Endothelial cell of umbilical vein (primary cell): ENCODE data around the gene COX7C. TPM values are rescaled to one million over a fixed set of nuclear protein-coding genes. Genes with fewer than 3 reads are reported as not detected.

Experiments used
- BruUV-seq: library from RNA; stranded (reverse); fragments of 400-500 nt; replicated peaks from 2 replicates; lab custom pipeline; 2021; lab: Mats Ljungman, UMichigan
- CTCF ChIA-PET: fragments of 300-600, 350-600 bp; sonication (Branson Sonifier 250); formaldehyde crosslinking; loops from one replicate; lab custom pipeline; 2021; ENCODE audit warnings: antibody characterized with exemption, inconsistent platforms; lab: Charles Lee
- POLR2A ChIA-PET: fragments of 300-600, 350-600 bp; sonication (Branson Sonifier 250); formaldehyde crosslinking; loops from one replicate; lab custom pipeline; 2021; ENCODE audit warnings: antibody characterized with exemption, inconsistent platforms; lab: Charles Lee
- DNase-seq: peaks from one replicate; pipeline ENCODE4 v3.0.0-alpha.2; 2011; ENCODE audit warnings: low read depth, low spot score
- FAIRE-seq: peaks from 2 replicates; lab custom pipeline; 2011; peaks lifted over from hg19 to GRCh38; lab: Jason Lieb, UNC
- H2AFZ ChIP-seq: 2 replicates; pipeline ENCODE4 v1.6.0; 2012; ENCODE audit warnings: low read depth, low read length, control low read depth, inconsistent platforms
- H3K27ac ChIP-seq: 2 replicates; pipeline ENCODE4 v1.5.1; 2011; ENCODE audit warnings: low read depth, mild to moderate bottlenecking, control low read depth, low read length, moderate library complexity; ENCODE audit not compliant: insufficient read depth
- H3K27me3 ChIP-seq, 2 experiments: 2 replicates each; pipeline versions ENCODE4 v1.6.0 to v1.6.1; 2011; ENCODE audit warnings: low read length in 2 of 2, mixed read lengths in 1 of 2; ENCODE audit not compliant: control insufficient read depth in 2 of 2, insufficient read depth in 2 of 2
- H3K36me3 ChIP-seq, 2 experiments: 2 replicates in 1 of 2; 3 replicates in 1 of 2; pipeline ENCODE4 v1.5.1; 2011; ENCODE audit warnings: low read length in 2 of 2, mild to moderate bottlenecking in 1 of 2, moderate library complexity in 1 of 2; ENCODE audit not compliant: control insufficient read depth in 2 of 2, insufficient read depth in 2 of 2; ENCODE audit errors: extremely low read depth in 1 of 2
- H3K4me1 ChIP-seq: 3 replicates; pipeline ENCODE4 v1.5.1; 2011; ENCODE audit warnings: mild to moderate bottlenecking, low read length; ENCODE audit not compliant: control insufficient read depth, insufficient read depth; ENCODE audit errors: extremely low read depth
- H3K4me2 ChIP-seq: 2 replicates; pipeline ENCODE4 v1.6.1; 2011; ENCODE audit warnings: low read length, control low read depth, mixed read lengths; ENCODE audit not compliant: insufficient read depth
- H3K4me3 ChIP-seq, 3 experiments: fragments of 200-600 bp in 1 of 3; sonication (generic), shearing (Covaris generic) in 1 of 3; replicated peaks in 1 of 3; 2 replicates each; pipeline ENCODE4 v1.5.1; 2011 to 2016; ENCODE audit warnings: control low read depth in 3 of 3, low read length in 3 of 3, mild to moderate bottlenecking in 2 of 3, inconsistent platforms in 1 of 3, low read depth in 1 of 3, moderate library complexity in 1 of 3; ENCODE audit not compliant: insufficient read depth in 1 of 3
- H3K79me2 ChIP-seq: 2 replicates; pipeline ENCODE4 v1.6.0; 2012; ENCODE audit warnings: low read length, inconsistent platforms; ENCODE audit not compliant: control insufficient read depth, insufficient read depth
- H3K9ac ChIP-seq: replicated peaks from 2 replicates; pipeline ENCODE3; 2011; ENCODE audit warnings: low read length, control low read depth; ENCODE audit not compliant: insufficient read depth; ENCODE audit errors: extremely low read depth
- H3K9me1 ChIP-seq: replicated peaks from 3 replicates; pipeline ENCODE4 v1.6.0; 2011; ENCODE audit warnings: mild to moderate bottlenecking, low read length; ENCODE audit not compliant: control insufficient read depth, insufficient read depth; ENCODE audit errors: extremely low read depth
- H3K9me3 ChIP-seq: replicated peaks from 2 replicates; pipeline ENCODE4 v1.5.1; 2012; ENCODE audit warnings: low read length, inconsistent platforms; ENCODE audit not compliant: control insufficient read depth, insufficient read depth
- H4K20me1 ChIP-seq: replicated peaks from 2 replicates; pipeline ENCODE3; 2011; ENCODE audit warnings: mild to moderate bottlenecking, low read length; ENCODE audit not compliant: control insufficient read depth, insufficient read depth; ENCODE audit errors: extremely low read depth
- EZH2 ChIP-seq: IDR thresholded peaks from 2 replicates; pipeline ENCODE4 v1.6.1; 2012; ENCODE audit warnings: borderline replicate concordance, low read depth, mild to moderate bottlenecking, moderate library complexity, low read length, inconsistent platforms; ENCODE audit not compliant: severe bottlenecking
- FOS ChIP-seq: IDR thresholded peaks from 2 replicates; pipeline ENCODE4 v1.6.1; 2011; ENCODE audit warnings: mild to moderate bottlenecking, low read length, moderate library complexity, borderline replicate concordance; ENCODE audit not compliant: insufficient read depth
- GATA2 ChIP-seq: IDR thresholded peaks from 2 replicates; pipeline ENCODE4 v1.7.0; 2011; ENCODE audit warnings: low read depth, mild to moderate bottlenecking, moderate library complexity, mixed read lengths, low read length; ENCODE audit not compliant: insufficient read length, insufficient read depth
- JUN ChIP-seq: IDR thresholded peaks from 2 replicates; pipeline ENCODE4 v1.6.1; 2011; ENCODE audit warnings: borderline replicate concordance, low read depth; ENCODE audit not compliant: insufficient read length, insufficient read depth
- MYC ChIP-seq: IDR thresholded peaks from one replicate; pipeline ENCODE4 v1.6.1; 2011; ENCODE audit warnings: mild to moderate bottlenecking, low read depth, low read length
- POLR2A ChIP-seq: IDR thresholded peaks from 2 replicates; pipeline ENCODE4 v1.6.1; 2012; ENCODE audit warnings: low read depth, mild to moderate bottlenecking, control low read depth, low read length
- POLR2AphosphoS5 ChIP-seq: IDR thresholded peaks from 2 replicates; pipeline ENCODE4 v1.6.1; 2012; ENCODE audit warnings: low read depth, mild to moderate bottlenecking, control low read depth, low read length, moderate library complexity; ENCODE audit not compliant: insufficient read depth
- dilution Hi-C: fragments of 300-500 bp; cut with MboI; formaldehyde crosslinking; loops from one replicate; pipeline ENCODE4 v1.15.0; 2019; ENCODE audit warnings: low sequenced_read_pairs; ENCODE audit not compliant: extremely low pct_ligation_motif_present
- intact Hi-C: fragments of 100-400 bp; cut with micrococcal nuclease; formaldehyde crosslinking; loops from one replicate; pipeline ENCODE4 v1.10.0; 2022
- polyA plus RNA-seq, 4 experiments: library from polyadenylated mRNA; depleted of rRNA in 3 of 4; stranded (reverse) in 3 of 4; unstranded in 1 of 4; fragments of >200 nt; gene quantifications; 2 replicates each; pipeline versions ENCODE4 v1.2.1 to v1.2.3, GENCODE V29; 2011 to 2012; ENCODE audit warnings: missing spikeins in 1 of 4
- total RNA-seq: library from RNA; stranded (reverse); gene quantifications from 2 replicates; pipeline ENCODE4 v1.2.3, GENCODE V29; 2021
- TF ChIP-seq, protein P1 (sequence below), 2 donors: IDR thresholded peaks; 1 replicate in 1 of 2; 2 replicates in 1 of 2; pipeline ENCODE4 v1.5.1; 2011; ENCODE audit warnings: low read length in 2 of 2, mild to moderate bottlenecking in 2 of 2, moderate library complexity in 2 of 2, control low read depth in 1 of 2, inconsistent platforms in 1 of 2, low read depth in 1 of 2; ENCODE audit not compliant: insufficient read depth in 1 of 2; ENCODE audit errors: extremely low read depth in 1 of 2
- TF ChIP-seq, protein P2 (sequence below): IDR thresholded peaks from 2 replicates; pipeline ENCODE4 v1.6.1; 2011; ENCODE audit not compliant: insufficient read depth, insufficient read length

The COX7C gene
- total and polyA plus RNA-seq, 2 donors (not counting 3 experiments of a cell fraction or from before 2014, with no cell fraction given), result 383 to 476 TPM

DNA sequence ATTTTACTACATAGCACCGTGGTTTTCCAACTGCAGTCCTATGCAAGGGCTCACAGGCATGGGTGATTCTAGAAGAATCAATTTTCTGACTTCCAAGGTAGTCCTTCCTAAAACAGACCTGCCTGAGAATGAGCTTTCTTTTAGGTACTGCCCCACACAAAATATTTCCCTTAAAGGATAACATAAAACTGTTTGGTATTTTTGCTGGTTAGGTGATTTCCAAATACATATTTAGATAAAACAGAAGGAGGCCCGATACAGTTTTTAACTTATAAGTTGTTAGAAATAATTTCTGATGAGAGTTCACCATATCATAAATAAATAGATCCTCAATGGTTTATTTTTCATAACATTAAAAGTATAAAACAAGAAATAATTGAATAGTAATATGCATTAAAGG lies 46.4 kb downstream of the COX7C start:
- H3K27me3 ChIP-seq, result no peaks in the 10 kb centered on the region
- dilution Hi-C loops (no loop called here), intact Hi-C loops (no loop called here)
- no peak overlapping the region for H3K4me3 ChIP-seq
- no peak overlapping the region for H2AFZ ChIP-seq
- ChIA-PET POLR2A (no interaction called here), CTCF (no interaction called here)
- DNase-seq, result no peak
- no peaks in the 10 kb centered on the region for H3K79me2 ChIP-seq
- H4K20me1 ChIP-seq, result no peaks in the 10 kb centered on the region
- no TSS peak for BruUV-seq
- no peak for FAIRE-seq
- no peak overlapping the region for H3K4me2 ChIP-seq
- TF ChIP-seq JUN (no peak), POLR2AphosphoS5 (no peak), FOS (no peak), MYC (no peak), EZH2 (no peak), GATA2 (no peak), POLR2A (no peak)
- TF ChIP-seq, protein P1, sequence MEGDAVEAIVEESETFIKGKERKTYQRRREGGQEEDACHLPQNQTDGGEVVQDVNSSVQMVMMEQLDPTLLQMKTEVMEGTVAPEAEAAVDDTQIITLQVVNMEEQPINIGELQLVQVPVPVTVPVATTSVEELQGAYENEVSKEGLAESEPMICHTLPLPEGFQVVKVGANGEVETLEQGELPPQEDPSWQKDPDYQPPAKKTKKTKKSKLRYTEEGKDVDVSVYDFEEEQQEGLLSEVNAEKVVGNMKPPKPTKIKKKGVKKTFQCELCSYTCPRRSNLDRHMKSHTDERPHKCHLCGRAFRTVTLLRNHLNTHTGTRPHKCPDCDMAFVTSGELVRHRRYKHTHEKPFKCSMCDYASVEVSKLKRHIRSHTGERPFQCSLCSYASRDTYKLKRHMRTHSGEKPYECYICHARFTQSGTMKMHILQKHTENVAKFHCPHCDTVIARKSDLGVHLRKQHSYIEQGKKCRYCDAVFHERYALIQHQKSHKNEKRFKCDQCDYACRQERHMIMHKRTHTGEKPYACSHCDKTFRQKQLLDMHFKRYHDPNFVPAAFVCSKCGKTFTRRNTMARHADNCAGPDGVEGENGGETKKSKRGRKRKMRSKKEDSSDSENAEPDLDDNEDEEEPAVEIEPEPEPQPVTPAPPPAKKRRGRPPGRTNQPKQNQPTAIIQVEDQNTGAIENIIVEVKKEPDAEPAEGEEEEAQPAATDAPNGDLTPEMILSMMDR (IDR thresholded peaks at IDR 0.05; ENCODE audit: extremely low read depth in 1 of 2, insufficient read depth in 1 of 2, low read depth in 1 of 2, low read length in 2 of 2), result no peak
- TF ChIP-seq, protein P2, sequence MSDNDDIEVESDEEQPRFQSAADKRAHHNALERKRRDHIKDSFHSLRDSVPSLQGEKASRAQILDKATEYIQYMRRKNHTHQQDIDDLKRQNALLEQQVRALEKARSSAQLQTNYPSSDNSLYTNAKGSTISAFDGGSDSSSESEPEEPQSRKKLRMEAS, result no peak
- no peaks in the 10 kb centered on the region for H3K4me1 ChIP-seq
- no peaks in the 10 kb centered on the region for H3K9me3 ChIP-seq
- H3K9ac ChIP-seq, result no peak overlapping the region
- no peak overlapping the region for H3K27ac ChIP-seq
- H3K9me1 ChIP-seq, result no peaks in the 10 kb centered on the region
- no peaks in the 10 kb centered on the region for H3K36me3 ChIP-seq
